GM19351 (cell line): Measurements from ENCODE around the gene MINAR1.

ENCODE experiments used
- ATAC-seq: cut with Tn5 transposase; IDR thresholded peaks from one replicate; pipeline ENCODE4 v1.9.1; 2021; ENCODE audit warnings: mild to moderate bottlenecking, moderate library complexity; ENCODE audit not compliant: unreplicated experiment

The MINAR1 gene

DNA sequence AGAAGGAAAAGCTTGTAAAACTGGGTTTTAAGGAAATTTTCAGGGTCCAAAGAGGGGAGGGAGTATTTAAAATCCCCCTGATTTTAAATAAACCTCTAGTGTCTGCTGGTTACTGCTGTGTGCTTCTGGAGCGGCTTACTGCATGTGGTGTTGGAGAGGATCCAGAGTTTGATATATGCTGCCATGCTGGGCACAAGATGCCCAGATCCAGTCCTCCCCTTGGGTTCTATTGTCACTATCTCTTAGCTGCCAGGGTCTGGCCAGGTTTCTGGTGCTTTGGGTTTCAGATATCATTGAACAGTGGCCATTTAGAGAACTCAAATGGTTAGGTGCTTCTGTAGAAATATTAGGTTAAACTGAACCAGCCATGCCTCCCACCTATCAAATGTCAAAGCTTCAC is 27.5 kb downstream of the MINAR1 start:
- ATAC-seq = no peak

DNA sequence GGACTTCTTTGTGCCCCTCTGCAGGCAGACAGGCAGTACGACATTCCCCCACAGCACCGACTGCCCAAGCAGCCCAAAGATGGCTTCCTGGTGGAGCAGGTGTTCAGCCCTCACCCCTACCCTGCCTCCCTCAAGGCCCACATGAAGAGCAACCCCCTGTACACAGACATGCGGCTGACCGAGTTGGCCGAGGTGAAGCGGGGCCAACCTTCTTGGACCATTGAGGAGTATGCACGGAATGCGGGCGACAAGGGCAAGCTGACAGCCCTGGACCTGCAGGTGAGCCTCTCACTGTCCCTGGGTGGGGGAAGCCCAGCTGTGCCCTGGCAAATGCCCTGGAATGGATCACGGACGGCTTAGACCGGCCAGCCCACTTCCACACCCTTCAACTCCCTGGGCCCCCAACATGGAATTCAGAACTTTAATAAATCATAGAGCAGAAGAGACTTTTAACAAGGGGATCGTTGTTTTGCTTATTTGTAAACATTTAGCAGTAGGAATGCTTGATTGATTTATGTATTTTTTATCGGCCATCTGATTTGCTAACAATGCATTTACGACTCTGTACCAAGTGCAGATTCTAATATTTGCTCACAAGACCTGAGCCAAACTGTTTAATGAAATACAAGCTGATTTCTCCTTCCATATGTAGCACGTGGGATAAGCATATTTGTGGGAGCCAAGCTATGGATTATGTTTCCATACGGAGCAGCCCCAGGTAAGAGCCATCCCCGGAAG is 31.1 kb downstream of the MINAR1 start:
- no peak for ATAC-seq

DNA sequence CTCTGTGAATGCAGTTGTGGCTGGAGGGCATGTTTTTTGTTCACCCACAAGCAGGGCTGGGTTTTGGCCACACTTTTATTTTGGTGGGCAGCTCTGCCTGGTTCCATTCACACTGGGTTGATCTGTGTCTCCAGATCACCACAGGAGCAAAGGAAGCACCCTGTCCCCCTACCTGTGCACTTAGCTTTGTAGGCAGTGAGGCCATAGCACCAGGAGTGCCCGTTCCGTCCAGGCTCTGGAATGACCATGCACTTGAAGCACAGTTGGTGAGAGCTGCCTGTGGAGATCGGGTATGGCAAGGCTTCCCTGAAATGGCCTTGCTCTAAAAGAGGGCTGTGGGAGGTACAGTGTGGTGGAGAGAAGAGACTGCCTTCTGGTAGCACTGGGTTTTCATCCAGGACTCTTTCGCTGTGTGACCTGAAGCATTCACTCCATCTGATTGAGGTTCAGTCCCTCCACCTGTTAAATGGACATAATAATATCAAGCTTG is 31.7 kb downstream of the MINAR1 start:
- no peak for ATAC-seq

DNA sequence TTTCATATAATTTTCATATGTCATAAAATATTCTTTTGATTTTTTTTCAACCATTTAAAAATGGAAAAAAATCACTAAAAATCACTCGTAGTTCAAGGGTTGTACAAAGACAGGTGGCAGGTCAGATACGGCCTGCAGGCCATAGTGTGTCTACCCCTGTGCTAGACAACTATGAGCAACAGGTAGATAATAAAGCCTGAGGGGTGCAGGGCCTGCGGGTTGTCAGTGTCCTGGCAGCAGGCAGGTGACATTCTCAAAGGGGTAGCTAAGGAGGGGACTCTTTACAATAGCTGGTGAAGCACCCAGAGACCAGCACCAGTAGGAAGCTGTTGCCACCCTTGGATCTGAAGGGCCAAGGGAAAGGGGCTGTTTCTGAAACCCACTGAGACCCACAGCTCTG is 34.4 kb downstream of the MINAR1 start:
- ATAC-seq = no peak

DNA sequence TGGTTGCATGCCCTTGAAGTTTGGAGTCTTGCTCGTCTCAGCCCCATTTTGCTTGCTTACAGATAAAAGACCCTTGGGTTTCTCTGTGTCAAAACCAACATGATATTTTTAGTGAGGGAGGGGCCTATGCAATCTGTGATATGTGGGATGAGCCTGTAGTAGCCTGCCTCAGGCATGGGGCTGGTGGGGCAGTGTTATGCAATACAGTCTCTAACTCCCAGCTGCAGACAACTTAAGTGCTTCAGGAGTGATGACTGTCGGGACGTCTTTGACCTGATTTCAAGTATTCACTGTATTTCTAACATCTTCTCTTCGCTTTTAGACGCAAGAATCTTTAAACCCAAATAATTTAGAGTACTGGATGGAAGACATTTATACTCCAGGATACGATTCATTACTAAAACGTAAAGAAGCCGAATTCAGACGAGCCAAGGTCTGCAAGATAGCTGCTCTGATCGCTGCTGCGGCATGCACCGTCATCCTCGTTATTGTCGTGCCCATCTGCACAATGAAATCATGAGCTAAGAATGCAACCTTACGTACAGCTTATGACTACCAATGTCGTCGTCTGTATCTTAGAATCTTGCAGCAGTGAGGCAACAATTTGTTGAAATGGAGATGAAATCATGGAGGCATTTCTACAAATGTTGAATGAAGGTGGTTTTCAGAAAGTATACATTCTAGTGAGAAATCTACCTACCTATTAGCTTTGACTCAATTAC is 35.9 kb downstream of the MINAR1 start:
- no peak for ATAC-seq

DNA sequence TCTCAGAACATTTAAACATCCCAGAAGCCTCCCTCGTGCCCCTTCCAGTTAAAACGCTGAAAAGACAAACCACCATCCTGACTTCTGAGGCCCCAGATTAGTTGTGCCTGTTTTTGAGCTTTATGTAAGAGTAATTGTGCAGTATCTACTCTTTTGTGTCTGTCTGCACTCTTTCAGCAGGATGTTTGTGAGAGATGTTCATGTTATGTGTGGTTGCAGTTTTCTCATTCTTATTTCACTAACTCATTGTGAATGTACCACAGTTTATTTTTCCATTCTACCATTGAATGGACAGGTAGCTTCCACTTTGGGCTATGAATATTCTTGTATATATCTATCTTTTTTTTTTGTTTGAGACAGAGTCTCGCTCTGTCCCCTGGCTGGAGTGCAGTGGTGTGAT is 40.3 kb downstream of the MINAR1 start:
- no peak for ATAC-seq

DNA sequence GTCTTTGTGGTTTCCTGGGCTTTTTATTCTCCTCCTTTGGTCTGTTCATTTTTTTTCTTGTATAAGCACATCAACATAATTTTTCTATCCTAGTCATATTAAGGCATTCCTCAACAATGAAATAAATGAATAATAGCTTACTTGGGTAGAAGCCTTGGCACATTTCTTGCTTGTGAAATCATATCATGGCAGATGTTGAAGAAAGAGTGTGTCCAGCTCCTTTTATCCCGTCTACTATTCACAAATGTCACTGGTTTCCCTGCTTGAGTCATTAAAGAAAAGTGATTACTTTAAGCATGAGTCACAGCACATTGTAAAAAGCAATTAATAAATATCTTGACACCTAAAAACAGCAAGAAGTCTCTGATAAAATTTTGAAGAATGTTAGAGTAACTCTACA is 42.1 kb downstream of the MINAR1 start:
- no peak for ATAC-seq

DNA sequence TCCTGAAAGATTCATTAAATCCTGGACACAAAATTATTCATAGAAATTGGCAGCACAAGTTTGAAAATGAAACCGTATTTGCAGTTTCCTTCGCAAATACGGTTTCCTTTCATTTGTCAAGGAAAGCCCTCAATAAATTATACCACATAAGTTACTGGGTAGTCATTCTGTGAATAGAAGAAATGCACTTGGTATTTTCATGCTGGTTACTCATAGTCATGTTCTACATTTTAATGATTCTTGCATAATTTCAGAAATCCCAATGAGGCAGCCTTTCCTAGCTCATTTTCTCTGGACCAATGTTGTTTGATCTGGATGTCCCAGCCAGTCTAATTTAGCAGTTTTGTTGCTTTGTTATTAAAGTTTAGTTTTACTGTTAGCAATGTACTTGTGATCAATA is 43.2 kb downstream of the MINAR1 start:
- ATAC-seq = no peak

DNA sequence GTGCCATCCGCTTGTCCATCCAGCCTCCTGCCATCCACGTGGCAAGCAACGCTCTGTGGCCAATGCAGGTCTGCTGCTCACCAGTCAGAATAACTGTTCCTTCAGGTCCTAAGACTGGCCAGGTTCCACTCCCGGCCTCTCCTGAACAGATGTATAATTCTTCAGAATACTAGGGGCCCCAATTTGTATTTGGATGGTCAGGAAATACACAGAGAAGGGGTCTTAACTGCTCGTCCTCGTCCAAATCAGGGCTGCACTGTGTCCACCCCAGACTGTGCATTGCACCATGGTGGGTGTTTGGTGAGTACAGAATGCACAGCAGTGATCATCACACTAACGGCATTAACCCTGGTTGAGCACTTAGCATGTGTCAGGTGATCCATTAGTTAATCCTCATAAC is 46.0 kb downstream of the MINAR1 start:
- no peak for ATAC-seq

DNA sequence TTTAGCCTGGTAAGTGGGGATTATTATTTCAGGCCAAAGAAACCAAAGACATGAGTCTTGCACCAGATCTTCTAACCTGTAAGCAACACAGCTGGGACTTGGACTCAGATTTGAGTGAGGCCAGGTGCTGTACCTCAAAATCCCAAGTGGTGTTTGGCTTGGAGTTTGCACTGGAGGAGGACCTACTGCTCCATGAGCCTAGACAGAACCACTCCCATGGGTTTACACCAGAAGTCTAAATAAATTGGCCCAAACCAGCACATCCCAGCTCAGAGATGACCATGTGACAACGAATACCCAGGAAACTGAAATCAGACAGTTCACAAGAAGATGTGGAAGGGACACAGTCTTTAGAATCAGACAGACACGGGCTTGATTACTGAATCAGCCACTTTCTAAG is 47.5 kb downstream of the MINAR1 start:
- ATAC-seq = no peak

DNA sequence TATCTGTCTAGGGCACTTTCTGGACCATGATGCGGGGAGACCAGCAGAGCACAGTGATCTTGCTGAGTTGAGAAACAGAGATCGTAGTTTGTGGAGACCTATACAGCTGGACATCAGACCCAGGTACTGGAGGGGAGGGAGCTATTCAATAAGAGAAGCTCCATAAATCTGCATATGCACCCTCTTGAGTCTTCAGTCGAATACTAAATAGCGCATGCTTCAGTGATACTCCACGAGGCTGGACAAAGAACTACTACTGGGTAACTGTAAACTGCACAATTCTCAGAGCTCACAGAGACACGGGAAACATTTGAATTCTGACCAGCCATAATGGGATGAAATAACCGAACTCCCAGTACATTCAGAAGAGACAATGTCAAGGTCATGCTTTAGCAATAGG is 49.7 kb downstream of the MINAR1 start:
- no peak for ATAC-seq
